HepG2 (cell line): ENCODE results near the gene AS3MT.

ENCODE experiments used
- FOXO1 ChIP-seq: sonication (generic); formaldehyde crosslinking; IDR thresholded peaks from 2 replicates; pipeline ENCODE4 v1.4.0; 2020; ENCODE audit warnings: missing genetic modification reagents
- SUZ12 ChIP-seq: fragments of 150-350 bp; IDR thresholded peaks from 2 replicates; pipeline ENCODE4 v1.6.1; 2014; ENCODE audit warnings: low read depth, low read length
- ZBTB21 ChIP-seq: sonication (generic); formaldehyde crosslinking; IDR thresholded peaks from 2 replicates; pipeline ENCODE4 v1.4.0; 2020; ENCODE audit warnings: missing genetic modification reagents
- ZNF598 ChIP-seq: sonication (generic); formaldehyde crosslinking; IDR thresholded peaks from 2 replicates; pipeline ENCODE4 v1.5.1; 2020; ENCODE audit warnings: mild to moderate bottlenecking, missing genetic modification reagents, borderline replicate concordance
- TF ChIP-seq, protein P1 (sequence below): sonication (generic); formaldehyde crosslinking; IDR thresholded peaks from 2 replicates; pipeline ENCODE4 v1.5.0; 2020; ENCODE audit warnings: mild to moderate bottlenecking, missing genetic modification reagents, moderate library complexity

DNA sequence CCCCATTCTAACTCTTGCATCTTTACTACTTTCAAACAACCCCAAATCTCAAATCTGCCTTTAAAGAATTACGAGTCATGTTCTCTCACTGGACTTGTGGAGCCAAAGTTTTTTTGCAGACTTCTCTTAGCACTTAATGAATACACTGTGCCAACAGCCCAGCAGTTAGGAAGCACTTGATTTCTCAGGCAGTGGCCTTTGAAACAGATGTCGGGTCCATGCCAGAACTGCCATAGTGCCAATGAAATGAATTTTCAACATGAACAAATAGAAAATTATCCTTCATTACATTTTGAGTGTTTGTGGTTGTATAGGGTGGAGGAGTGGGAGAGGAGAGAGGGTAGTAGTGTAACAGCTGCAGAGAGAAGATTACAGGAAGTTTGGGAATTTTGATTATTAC, 9.4 kb upstream of the AS3MT start:
- TF ChIP-seq, protein P1, sequence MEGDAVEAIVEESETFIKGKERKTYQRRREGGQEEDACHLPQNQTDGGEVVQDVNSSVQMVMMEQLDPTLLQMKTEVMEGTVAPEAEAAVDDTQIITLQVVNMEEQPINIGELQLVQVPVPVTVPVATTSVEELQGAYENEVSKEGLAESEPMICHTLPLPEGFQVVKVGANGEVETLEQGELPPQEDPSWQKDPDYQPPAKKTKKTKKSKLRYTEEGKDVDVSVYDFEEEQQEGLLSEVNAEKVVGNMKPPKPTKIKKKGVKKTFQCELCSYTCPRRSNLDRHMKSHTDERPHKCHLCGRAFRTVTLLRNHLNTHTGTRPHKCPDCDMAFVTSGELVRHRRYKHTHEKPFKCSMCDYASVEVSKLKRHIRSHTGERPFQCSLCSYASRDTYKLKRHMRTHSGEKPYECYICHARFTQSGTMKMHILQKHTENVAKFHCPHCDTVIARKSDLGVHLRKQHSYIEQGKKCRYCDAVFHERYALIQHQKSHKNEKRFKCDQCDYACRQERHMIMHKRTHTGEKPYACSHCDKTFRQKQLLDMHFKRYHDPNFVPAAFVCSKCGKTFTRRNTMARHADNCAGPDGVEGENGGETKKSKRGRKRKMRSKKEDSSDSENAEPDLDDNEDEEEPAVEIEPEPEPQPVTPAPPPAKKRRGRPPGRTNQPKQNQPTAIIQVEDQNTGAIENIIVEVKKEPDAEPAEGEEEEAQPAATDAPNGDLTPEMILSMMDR = no peak
- TF ChIP-seq FOXO1 (CRISPR knock-in tag) (no peak), ZNF598 (CRISPR knock-in tag) (no peak), SUZ12 (no peak), ZBTB21 (no peak)
